Embryonic facial prominence (tissue), 1 donor: ENCODE results near the gene CHAMP1.
"Not testable (repeated sequence)": the region's sequence is repeated elsewhere in the genome, so short reads cannot be mapped to it uniquely, and the experiment has no call there.

Experiments
- DNase-seq: peaks from one replicate; pipeline ENCODE4 v3.0.0-alpha.2; 2016; ENCODE audit errors: extremely low spot score

The CHAMP1 gene

DNA sequence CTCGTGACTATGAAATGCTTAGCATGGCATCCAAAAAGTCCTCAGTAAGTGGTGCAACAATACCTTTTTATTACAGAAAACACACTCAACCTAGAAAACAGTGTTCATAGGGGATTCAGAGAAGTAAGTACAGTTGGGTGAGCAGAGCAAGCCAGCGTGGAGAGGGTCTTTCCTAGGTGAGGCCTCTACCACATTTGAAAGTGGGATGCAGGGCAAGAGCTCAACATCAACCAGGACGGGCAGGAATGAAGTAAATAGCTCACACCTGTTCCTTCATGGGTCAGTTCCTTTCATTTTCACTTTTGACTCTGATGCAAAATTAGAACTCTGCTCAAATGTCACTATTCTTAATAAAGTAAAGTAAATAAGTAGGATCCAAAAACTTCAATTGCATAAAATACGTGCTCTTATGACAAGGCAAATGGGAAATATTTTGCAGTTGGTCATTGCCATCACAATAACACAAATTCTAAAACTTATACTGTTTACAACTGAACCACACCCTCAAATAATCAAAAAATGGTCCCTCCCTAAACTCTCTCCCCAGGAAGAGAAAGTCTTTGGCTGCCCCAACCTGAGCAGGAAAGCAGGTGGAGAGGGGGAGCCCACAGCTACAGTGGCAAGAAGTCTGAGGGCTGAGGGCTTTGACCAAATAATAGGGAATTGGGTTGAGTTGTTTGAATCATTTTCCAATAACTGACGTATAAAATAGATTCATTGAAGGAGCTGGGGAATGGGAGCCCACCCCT lies 20.2 kb downstream of the CHAMP1 start:
- DNase-seq = no peak

DNA sequence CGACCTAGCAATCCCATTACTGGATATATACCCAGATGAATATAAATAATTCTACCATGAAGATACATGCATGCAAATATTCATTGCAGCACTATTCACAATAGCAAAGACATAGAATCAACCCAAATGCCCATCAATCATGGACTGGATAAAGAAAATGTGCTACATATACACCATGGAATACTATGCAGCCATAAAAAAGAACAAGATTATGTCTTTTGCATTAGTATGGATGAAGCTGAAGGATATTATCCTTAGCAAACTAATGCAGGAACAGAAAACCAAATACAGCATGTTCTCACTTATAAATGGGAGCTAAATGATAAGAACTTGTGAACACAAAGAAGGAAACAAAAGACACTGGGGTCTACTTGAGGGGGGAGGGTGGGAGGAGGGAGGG lies 22.2 kb downstream of the CHAMP1 start:
- DNase-seq = not testable (repeated sequence)

DNA sequence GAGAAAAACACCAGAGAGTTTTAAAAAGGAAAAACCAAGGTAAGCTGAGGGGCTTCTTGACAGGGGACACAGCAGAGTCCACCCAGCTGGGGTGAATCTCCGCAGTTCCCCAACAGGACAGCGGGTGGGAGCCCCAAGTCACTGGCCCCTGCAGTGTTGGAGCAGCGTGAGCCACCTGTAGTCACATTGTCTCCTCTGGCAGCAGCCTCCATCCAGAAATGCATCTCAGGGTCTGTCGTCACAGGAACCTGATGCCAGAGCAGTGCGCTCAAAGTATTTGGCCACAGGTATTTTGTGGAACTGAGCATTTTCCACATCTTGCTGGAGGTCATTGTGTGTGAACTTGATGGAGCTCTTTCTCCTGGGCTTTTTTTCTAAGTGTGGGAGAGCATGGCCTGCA lies 24.7 kb downstream of the CHAMP1 start:
- no peak for DNase-seq

- no peak for DNase-seq
Observed at GRCh38 chr13:114339857-114340534, 25.7 kb downstream of the CHAMP1 start.

DNA sequence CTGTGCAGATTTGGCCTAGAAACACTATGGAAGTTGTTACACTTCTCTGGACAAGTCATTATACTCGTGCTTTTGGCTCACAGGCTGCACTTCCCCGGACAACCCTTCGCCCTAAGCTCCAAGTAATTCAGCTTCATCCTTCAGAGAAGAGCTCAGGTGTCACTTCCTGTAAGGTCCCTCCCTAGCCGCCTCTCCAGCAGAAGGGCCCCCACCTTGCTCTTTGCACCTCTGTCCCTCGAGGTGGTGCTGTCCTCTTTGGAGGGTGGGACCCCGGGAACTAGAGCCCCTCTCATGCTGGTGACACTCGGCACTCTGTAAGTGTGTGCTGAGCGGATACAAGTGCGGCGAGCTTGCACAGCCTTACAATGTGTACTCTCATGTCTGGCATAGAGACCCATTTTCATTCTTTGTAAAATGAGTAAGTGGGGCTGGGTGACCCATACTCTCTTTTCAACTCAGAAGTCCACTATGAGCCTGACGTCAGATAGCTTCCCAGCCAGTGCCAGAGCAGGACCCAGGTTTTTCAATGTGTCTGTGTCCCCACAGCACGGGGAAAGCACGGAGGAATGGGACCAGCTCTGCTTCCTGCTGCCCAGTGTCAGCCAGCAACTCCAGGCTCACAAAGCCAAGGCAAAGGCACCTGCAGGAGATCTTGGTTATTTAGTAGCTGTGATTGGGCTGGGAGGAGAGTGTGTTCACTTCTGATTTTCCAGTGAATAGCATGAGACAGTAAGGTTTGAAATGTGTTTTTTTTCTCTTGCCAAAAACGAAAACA lies 26.9 kb downstream of the CHAMP1 start:
- no peak for DNase-seq

DNA sequence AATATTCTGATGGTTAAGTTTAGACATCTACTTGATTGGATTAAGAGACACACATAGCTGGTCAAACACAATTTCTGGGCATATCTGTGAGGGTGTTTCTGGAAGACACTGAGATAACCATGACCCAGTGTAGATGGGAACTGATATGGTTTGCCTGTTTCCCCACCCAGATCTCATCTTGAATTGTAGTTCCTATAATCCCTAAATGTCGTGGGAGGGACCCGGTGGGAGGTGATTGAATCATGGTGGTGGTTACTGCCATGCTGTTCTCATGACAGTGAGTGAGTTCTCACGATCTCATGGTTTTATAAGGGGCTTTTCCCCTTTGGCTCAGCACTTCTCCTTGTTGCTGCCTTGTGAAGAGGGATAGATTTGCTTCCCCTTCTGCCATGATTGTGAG lies 33.0 kb downstream of the CHAMP1 start:
- DNase-seq = not testable (repeated sequence)

- DNase-seq = not testable (repeated sequence)
Observed at GRCh38 chr13:114352763-114353162, 38.5 kb downstream of the CHAMP1 start.

- not testable (repeated sequence) for DNase-seq
Observed at GRCh38 chr13:114353382-114353781, 39.1 kb downstream of the CHAMP1 start.
